GM18519 (cell line): ENCODE measurements around the gene ELAC2.

Experiments
- ATAC-seq: cut with Tn5 transposase; IDR thresholded peaks from one replicate; pipeline ENCODE4 v1.9.1; 2021; ENCODE audit warnings: mild to moderate bottlenecking, moderate library complexity; ENCODE audit not compliant: unreplicated experiment, low FRiP score

ELAC2 gene, protein sequence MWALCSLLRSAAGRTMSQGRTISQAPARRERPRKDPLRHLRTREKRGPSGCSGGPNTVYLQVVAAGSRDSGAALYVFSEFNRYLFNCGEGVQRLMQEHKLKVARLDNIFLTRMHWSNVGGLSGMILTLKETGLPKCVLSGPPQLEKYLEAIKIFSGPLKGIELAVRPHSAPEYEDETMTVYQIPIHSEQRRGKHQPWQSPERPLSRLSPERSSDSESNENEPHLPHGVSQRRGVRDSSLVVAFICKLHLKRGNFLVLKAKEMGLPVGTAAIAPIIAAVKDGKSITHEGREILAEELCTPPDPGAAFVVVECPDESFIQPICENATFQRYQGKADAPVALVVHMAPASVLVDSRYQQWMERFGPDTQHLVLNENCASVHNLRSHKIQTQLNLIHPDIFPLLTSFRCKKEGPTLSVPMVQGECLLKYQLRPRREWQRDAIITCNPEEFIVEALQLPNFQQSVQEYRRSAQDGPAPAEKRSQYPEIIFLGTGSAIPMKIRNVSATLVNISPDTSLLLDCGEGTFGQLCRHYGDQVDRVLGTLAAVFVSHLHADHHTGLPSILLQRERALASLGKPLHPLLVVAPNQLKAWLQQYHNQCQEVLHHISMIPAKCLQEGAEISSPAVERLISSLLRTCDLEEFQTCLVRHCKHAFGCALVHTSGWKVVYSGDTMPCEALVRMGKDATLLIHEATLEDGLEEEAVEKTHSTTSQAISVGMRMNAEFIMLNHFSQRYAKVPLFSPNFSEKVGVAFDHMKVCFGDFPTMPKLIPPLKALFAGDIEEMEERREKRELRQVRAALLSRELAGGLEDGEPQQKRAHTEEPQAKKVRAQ

DNA sequence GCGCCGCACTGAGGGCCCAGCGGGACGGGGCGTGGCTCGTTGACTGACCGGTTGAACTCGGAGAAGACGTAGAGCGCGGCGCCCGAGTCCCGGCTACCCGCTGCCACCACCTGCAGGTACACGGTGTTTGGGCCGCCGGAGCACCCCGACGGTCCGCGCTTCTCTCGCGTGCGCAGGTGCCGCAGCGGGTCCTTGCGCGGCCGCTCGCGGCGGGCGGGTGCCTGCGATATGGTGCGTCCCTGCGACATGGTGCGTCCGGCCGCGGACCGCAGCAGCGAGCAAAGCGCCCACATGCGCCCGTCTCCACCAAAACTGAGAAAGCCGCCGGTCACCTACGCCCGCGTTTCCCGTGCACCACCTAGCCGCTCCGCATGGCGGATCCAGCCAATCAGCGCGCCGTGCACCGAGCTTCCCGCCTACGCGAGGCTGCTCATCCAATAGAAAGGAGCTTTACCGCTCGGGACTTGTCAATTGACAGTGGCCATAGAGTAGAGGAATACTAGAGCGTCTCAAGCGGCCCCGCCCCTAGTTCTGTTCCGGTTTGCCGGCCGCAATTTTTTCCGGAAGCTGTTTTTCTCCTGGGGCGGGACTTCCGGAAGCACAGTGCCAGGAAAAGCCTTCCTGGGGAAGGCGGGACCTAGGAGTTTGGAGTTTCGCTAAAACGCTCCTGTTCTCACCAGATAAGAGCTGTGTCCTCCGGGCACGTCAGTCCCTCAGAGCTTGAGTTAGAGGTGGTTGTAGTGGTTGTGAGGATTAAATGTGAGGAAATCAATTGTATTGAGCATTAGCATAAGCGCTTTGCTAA, at the start of gene ELAC2:
TSS of gene ELAC2 (minus strand) at position 373 of the 805 bp plus-strand sequence. CDS start at position 293, 80 bp downstream.
- peak; percentile 96 for ATAC-seq

DNA sequence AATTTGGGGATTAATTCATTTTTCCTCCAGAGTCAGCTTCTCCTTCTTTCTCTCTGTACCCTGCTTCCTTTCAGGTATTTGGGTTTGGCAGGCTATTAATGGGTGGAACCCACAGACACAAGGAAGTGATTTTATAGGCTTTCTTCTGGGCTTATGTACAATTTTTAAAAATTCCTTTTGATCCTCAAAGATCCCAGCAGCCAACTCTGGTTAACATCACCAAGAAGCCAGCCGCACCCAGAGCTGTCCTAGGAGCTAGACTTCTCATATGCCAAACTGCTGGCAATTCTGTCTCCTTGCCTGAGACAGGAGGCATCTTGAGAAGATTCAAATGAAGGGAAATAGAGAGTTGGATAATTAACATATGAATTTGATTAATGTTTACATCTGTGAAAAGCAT, 47.2 kb upstream of the ELAC2 start:
- ATAC-seq = no peak

DNA sequence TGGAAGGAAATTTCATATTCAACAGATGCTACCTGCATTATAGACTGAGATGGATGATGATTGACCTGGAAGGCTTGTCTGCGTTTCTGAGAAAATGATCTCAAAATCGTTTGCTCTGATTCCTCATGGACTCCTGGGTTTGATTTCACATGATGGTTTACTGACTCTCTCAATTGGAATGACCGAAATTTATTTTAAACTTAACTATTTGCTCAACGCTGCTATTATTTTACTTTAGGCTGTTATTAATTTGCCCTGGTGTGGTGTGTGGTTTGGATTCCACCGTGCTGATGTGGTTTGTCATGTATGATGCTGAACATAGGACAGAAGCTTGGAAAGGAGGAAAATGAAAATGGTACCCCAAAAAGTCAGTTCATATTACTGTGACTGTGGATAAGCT, 37.3 kb upstream of the ELAC2 start:
- no peak for ATAC-seq

DNA sequence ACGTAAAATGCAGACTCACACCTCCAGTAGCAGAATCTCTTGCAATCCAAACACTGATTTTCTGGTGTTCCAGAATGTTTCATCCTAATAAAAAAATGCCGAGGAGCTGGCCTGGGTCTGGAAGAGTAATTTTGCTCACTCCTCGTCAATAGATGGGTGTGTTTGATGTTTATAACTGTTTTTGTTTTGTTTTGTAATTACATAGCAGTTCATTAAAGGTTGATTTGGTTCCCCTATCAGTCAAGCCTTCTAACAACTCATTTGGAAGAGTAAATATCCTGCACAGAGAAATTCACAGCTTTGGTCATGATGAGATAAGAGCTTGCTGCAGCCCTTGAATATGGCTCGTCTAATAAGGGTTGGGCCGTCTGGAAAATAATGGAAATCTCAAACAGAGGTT, 36.8 kb upstream of the ELAC2 start:
- no peak for ATAC-seq

DNA sequence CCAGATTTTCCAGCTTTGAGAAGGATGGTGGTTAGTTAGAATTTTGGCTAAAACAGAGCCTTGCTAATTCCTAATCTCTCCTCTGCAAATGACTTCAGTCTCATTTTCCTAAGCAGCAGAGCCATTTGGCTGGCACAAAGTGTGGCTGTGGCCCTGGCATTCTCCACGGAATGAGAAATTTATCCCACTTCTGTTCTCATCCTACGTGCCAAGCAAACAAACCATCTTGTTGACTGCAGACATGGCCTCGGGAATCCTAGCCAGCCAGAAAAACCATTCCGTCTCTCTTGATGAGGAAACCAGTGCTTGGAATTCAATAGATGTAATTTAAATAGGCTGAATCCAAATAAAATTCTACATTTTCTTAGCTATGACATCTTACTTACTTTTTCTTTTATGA, 34.1 kb upstream of the ELAC2 start:
- no peak for ATAC-seq

DNA sequence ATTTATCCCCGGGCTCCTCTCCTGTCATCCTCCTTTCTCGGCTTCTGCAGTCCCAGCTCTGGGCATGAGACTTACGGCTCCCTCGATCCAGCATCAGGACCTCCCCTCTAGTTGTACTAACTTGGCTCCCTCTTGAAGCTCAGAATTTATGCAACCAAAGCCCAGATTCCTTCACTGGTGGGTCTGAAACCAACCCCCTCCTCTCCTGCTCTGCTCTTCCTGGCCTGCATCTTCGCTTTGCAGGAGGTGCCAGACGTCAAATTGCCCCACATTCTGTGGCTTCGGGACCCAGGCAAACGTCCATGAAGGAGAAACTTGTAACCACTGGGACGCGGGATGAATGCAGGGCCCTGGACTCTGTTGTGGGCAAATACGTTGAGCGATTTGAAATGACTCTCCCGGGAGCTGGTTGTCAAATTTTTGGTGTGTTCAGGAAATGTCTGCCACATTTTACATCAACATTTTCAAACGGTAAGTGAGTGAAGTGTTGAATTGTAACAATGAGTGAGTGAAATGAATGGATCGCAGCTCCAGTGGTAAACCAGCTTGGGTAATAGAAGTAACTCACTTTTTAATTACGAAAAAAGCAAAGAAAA, 29.3 kb upstream of the ELAC2 start:
- ATAC-seq = no peak

DNA sequence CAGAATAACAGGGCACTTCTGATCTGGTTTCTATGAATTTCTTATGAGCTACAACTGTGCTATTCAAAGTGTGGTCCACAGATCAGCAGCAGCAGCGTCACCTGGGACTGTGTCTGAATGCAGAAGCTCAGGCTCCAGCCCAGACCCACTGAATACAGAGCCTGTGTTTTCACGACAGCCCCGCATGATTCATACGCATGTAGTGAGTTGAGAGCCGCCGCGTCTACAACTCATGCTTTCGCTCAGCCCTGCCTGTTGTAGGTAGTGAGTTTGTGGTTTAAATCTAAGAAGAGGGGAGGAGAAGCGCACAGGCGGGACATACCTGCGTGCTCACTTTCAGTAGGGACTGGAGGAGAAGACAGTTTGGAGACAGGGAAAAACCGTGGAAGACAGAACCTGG, 28.5 kb upstream of the ELAC2 start:
- no peak for ATAC-seq

DNA sequence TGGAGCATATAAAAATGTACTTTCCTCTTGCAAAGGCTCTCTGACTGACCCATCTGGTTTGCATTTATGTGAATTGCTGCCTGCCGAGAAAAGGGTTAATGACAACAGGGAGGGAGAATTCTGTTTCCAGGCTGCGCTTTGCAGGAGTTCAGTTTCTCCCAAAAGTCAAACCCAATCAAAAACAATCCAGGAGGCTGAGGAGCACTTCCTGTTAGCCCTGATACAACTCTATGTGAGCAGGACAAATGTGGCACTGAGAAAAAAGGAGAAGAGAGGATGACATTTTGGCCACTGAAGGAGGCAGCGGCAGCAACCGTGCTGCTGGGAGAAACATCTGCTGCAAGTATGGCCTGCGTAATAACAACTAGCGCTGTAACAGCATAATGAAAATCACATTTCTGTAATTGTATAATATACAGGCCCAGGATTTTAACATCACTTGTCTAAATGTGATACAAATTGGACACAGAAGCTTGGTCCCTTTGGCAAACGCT, 26.8 kb upstream of the ELAC2 start:
- ATAC-seq = no peak

DNA sequence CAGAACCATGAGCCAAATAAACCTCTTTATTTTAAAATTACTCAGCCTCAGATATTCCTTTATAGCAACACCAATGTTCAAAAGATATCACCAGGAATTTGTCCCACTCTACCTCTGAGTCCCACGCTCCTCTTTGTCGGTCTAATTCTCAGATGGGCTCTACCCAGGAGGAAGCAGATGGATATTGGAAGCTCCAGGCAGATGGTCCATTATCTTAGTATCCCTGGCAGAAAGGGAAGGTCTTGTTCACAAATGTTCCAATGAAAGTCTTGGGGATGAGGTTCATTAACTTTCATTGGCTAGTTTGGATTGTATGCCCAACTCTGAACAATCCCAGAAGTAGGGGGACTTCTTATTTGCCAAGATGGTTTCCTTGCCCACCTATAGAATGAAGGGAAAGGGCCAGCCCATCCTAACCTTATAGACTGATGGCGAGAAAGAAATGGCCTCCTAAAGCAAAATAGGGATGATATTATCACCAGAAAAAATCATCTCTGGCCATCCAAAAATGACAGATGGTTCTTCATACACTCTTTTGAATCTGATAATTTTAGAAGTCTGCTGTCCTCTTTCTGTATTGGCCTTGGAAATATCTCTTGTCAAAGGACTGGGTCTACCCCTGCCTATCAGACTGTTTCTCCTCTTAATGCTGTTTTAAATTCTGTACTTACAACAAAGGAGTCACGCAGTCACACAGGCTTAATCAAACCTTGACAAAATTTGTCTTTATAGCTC, 21.3 kb upstream of the ELAC2 start:
- no peak for ATAC-seq

DNA sequence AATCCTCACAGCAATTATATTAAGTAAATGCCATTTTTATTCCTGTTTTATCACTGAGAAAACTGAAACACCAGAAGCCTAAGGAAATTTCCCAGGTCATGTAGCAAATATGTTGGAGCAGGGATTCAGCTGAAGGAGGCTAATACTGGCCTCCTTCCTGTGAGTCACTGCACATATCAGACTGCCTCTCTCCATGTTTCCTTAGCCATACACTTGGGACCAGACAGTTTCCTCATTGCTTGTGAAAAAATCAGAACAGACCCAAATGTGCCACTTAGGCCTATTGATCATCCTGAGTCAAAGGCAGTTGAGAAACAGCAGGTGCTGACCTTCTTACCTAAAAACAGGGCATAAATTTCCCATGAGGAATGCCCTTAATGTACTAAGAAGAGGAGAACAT, 18.9 kb upstream of the ELAC2 start:
- ATAC-seq = no peak

DNA sequence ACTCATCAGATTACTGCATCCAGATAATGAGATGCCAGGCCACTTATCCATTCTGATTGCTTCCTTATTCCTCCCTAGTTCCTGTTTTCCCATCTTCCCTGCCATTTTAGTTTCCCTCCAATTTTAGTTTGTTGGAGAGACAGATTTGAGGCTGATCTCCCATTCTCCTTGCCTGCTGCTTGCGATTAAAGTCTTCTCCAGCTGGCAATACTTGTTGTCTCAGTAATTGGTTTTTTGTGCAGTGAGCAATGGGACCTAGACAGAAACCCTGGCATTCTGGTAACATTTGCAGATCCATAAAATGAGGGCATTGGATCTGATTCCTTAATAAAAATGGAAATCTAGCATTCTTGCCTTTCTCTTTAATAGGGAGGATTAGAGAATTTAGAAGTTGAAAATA, 17.6 kb upstream of the ELAC2 start:
- no peak for ATAC-seq

DNA sequence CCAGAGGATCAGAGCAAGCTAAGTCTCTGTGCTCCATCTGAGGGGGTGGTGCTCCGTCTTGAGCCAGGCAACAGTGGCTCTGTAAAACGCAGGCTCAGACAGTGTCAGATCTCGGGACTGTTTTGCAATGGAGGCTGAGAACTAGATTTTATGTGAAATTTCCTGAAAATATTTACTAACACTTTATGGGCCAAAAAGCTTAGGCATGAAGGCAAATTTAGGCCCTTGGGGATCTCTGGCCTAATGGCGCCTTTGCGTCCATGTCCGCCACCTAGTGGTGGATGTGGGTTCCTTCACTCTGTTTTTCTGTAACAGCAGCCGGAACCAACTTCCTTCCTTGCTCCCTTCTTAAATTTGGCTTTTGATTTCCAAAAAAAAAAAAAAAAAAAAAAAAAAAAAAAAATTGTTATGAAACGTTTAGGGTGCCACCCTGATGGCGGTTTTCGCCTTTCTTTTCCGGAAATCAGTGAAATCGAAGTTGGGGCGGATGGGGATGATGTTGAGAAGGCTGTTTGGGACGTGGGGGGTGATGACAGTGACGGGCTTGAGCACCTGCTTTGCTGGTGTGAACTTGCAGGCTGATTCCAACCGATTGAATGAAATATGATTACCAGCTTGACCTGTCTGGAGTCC, 14.0 kb upstream of the ELAC2 start:
- ATAC-seq = peak; percentile 68

DNA sequence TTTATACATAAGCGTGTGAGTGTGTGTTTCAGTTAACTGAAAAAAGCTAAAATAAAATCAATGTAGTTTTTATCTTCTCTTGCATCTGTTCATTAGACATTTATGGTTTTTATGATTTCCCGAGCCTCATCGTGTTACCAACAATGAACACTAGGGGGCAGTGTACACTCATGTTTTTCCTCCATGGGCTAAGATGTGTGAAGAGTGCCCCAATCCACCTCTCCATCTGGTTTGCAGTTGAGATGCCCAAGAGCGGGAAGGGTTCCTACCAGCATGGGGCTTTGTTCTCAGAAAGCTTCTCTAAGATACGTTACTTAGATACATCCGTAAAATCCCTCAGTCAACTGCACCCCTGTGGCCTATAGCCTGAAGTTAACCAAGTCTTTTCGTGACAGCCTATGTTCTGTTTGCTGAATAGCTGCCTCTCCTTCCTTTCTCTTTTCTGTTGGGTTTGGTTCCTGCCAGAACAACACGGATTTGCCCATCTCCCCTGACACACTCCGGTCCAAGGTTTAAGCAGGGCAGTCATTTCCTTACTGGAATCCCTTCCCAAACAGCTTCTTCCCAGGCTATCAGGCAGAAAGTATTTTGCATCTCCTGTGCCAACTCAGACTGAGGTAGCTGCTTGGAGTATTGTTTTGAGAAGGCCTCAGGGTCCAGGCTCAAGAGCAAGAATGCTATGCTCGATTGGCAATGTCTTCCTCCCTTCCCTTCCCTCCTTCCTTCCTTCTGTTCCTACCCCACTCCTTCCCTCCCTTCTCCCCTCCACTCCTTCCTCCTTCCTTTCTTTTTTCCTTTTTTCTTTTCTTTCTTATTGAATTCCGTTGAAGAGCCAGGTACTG, 12.9 kb upstream of the ELAC2 start:
- no peak for ATAC-seq

DNA sequence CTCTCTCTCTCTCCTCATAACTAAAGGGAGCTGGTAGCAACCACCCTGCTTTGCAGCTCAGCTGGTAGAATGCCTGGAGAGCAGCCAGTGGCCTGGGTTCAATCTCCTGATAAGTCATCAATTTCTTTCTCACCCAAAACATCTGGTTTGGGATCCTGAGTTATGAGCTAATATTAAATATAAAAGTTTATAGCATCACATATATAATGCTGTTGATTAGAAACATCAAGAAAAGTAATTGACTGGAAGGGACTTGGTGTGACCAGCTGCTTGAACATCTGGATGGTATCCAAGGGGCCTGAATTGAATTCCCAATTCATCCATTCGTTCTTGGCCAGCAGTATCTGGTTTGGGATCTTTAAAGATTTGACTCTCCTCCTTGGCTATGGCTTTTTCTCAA, 12.2 kb upstream of the ELAC2 start:
- ATAC-seq = no peak

DNA sequence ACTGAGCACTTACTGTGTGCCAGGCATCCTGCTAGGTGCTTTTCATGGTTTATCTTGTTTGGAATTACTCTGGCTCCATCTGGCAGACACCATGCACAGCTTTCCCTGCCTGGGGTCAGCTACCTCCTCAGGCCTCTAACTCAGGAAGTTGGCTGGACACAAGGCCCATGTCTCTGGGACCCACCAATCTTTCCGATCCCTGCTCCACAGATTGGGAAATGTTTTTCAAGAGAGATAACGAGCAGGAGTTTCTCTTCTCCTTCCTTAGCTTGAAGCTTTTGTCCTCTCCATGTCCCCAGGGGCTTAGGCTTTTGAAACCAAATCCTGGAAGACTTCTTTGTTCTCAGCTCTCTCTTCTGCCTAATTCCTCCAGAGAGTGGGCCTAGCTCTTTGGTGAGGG, 11.5 kb upstream of the ELAC2 start:
- no peak for ATAC-seq

DNA sequence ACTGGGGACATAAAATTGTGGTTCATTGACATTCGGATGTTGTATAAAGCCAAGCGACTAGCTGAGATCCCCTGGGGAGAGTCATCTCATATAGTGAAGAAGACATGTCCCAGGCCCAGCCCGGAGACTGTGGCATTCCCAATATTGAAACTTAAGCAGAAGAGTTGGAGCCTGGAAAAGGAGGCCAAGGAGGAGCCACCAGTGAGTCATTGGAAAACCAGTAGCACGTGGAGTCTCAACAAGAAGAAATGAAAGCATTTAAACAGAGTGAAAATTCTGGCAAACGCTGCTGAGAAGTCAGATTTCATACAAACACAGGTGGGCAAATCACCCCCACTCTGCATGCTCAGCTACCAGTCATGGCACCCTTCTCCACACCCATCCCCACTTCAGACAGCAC, 9.4 kb upstream of the ELAC2 start:
- ATAC-seq = no peak

DNA sequence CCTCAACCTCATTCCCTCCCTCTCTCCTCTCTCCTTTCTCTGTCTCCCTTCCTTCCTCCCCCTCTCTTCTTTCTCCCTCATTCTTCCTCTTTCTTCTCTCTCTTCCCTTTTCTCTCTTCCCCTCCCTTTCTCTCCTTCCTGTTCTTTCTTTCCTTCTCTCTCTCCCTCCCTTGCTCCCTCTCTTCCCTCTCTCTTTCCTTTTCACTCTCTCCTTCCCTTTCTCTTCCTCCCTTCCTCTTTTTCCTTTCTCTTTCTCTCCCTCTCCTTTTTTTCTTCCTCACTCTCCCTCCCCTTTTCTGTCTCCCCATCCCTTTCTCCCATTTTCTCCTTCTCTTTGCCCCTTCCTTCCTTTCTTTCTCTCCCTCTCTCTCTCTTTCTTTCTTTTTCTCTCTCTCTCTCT, 7.9 kb upstream of the ELAC2 start:
- ATAC-seq = no peak

DNA sequence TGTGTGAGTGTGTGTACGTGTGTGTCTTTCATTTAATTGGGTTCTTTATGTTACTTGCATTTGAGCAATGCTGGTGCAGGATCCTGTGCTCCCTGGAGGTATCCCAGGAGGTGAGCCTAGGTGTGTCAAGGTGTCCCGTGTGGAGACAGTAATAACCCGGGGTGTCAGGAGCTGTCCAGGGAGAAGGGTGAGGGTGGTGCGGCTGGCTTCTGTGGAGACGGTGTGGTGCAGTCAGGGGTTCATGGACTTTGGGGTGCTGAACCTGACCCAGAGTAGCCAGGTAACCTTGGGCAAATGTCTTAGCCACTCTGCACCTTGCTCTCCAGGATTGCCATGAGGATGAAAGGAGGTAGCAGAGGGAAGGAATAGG, 7.4 kb upstream of the ELAC2 start:
- ATAC-seq = no peak
